ENCODE measurements around the gene IDUA.

- no peak for TF ChIP-seq POLR2A (IDR thresholded peaks at IDR 0.05)
- TF ChIP-seq, protein P1, sequence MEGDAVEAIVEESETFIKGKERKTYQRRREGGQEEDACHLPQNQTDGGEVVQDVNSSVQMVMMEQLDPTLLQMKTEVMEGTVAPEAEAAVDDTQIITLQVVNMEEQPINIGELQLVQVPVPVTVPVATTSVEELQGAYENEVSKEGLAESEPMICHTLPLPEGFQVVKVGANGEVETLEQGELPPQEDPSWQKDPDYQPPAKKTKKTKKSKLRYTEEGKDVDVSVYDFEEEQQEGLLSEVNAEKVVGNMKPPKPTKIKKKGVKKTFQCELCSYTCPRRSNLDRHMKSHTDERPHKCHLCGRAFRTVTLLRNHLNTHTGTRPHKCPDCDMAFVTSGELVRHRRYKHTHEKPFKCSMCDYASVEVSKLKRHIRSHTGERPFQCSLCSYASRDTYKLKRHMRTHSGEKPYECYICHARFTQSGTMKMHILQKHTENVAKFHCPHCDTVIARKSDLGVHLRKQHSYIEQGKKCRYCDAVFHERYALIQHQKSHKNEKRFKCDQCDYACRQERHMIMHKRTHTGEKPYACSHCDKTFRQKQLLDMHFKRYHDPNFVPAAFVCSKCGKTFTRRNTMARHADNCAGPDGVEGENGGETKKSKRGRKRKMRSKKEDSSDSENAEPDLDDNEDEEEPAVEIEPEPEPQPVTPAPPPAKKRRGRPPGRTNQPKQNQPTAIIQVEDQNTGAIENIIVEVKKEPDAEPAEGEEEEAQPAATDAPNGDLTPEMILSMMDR (IDR thresholded peaks at IDR 0.05), result no peak
Measured at GRCh38 chr4:1023075-1023640, 36.3 kb downstream of the IDUA start.

All from Peyer's patch (tissue), 4 donors.